Measurements from ENCODE around the gene SRSF2. TPM values are rescaled to one million over a fixed set of nuclear protein-coding genes. Genes with fewer than 3 reads are reported as not detected.
"Not testable (repeated sequence)": the region's sequence is repeated elsewhere in the genome, so short reads cannot be mapped to it uniquely, and the experiment has no call there.

The SRSF2 gene
- total RNA-seq, 1 donor, result 152 TPM

- no peak for TF ChIP-seq CTCF (IDR thresholded peaks at IDR 0.05; ENCODE audit: insufficient read depth, low read depth, low read length)
- no peak overlapping the region for H3K4me3 ChIP-seq (ENCODE audit: low read depth, low read length)
- no peak for DNase-seq (ENCODE audit: low read depth)
These were observed 3.5 kb downstream of the SRSF2 start for GRCh38 chr17:76733618-76733957.

DNA sequence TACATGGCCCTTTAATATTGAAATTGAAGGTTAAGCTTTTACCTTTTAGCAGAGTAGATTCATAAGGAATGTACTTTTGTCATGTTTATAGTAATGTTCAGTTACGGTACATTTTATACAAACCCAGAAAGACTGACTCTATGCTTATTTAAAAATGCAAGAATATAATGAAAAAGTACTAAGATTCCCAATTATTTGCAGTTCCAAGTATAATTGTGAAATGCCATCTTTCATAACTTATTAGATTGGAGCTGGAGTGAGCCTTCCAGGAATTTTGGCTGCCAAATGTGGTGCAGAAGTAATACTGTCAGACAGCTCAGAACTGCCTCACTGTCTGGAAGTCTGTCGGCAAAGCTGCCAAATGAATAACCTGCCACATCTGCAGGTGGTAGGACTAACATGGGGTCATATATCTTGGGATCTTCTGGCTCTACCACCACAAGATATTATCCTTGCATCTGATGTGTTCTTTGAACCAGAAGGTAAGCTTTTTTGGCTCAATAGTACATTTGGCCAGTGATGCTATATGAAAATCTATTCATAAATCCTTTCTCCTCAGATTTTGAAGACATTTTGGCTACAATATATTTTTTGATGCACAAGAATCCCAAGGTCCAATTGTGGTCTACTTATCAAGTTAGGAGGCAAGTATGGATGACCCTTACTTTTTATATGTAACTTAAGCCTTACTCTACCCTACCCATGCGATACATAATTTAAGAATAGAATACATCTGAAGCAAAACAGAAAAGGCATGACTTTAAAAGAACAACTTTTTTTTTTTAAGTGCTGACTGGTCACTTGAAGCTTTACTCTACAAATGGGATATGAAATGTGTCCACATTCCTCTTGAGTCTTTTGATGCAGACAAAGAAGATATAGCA lies 4.2 kb downstream of the SRSF2 start:
- no peak for DNase-seq (ENCODE audit: low read depth)
- no peak overlapping the region for H3K4me3 ChIP-seq (ENCODE audit: low read depth, low read length)
- no peak for TF ChIP-seq CTCF (IDR thresholded peaks at IDR 0.05; ENCODE audit: insufficient read depth, low read depth, low read length)

DNA sequence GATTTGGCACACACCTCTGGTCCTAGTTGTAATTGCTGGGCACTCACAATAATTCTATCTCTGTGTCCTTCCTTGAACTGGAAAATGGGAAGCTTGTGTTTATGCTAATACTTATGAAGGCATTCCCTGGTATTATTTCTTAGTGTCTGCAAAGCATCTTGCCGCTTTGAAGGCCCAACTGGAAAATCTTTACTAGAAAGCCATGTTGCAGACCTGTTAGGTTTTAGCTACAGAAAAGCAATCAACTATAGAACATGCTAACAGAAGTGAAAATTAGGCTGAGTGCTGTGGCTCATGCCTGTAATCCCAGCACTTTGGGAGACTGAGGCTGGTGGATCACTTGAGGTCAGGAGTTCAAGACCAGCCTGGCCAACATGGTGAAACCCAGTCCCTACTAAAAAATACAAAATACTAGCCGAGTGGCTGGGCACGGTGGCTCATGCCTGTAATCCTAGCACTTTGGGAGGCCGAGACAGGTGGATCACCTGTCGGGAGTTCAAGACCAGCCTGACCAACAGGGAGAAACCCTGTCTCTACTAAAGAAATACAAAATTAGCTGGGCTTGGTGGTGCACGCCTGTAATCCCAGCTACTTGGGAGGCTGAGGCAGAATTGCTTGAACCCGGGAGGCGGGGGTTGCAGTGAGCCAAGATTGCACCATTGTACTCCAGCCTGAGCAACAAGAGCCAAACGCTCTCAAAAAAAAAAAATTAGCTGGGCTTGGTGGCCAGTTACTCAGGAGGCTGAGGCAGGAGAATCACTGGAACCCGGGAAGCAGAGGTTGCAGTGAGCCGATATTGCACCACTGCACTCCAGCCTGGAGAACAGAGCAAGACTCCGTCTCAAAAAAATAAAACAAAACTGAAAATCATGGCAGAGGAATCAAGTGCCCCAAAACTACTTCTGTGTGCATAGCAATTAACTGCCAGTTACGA lies 5.1 kb downstream of the SRSF2 start:
- DNase-seq (ENCODE audit: low read depth); H3K4me3 ChIP-seq (ENCODE audit: low read depth, low read length): not testable (repeated sequence)

GRCh38 chr17:76727745-76728456 lies 9.2 kb downstream of the SRSF2 start:
- TF ChIP-seq CTCF (IDR thresholded peaks at IDR 0.05; ENCODE audit: insufficient read depth, low read depth, low read length), result no peak
- peak; percentile 73 for DNase-seq (ENCODE audit: low read depth)
- H3K4me3 ChIP-seq (ENCODE audit: low read depth, low read length), result peak overlapping the region; percentile 93

GRCh38 chr17:76726776-76727718 lies 10.1 kb downstream of the SRSF2 start, which contains the start of gene METTL23:
TSS of gene METTL23 (plus strand) at chr17:76726839. CDS start at chr17:76729711, 2,872 bp downstream.
- peak within 1 kb of the TSS; percentile 93 for H3K4me3 ChIP-seq (ENCODE audit: low read depth, low read length)
- peak; percentile 67 for TF ChIP-seq CTCF (IDR thresholded peaks at IDR 0.05; ENCODE audit: insufficient read depth, low read depth, low read length)
- DNase-seq (ENCODE audit: low read depth), result peak; percentile 88

DNA sequence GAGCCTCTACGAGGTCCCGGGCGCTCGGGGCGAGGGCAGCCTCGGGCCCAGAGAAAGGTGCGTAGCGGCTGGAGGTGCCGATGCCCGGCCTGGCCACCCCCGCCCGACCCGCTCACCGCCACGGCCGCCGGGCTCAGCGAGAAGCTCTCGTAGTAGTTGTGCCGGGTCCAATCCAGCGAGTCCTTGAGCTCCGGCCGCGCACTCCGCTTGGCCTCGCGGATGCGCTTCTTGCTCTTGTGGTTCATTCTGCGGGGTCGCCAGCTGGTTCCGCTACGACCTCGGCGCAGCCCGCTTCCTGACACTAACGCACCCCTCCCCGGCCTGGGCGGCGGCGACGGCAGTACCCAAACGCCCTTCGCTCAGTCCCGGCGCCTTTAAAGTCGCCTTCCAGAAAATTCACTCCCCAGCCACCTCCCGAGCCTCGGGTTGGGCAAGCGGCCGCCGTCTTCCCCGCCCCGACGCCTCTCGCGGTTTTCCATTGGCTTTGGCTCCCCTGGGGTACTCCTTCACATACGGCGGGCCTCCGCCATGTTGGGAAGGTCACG lies 10.8 kb downstream of the SRSF2 start, which contains the start of gene JMJD6:
Gene JMJD6 (minus strand): TSS at position 376 of the 545 bp plus-strand sequence. CDS start 131 bp downstream, at position 245.
- H3K4me3 ChIP-seq (ENCODE audit: low read depth, low read length), result peak within 1 kb of the TSS; percentile 93
- DNase-seq (ENCODE audit: low read depth), result peak; percentile 98
- no peak for TF ChIP-seq CTCF (IDR thresholded peaks at IDR 0.05; ENCODE audit: insufficient read depth, low read depth, low read length)

Data from fibroblast of villous mesenchyme (primary cell).